ENCODE results near the gene REG3G.

- TF ChIP-seq POLR2AphosphoS5 (IDR thresholded peaks at IDR 0.05) (no peak), CTCF (IDR thresholded peaks at IDR 0.05) (peak in 5 of 6 experiments; percentile 20 to 34 (median 31)), EP300 (IDR thresholded peaks at IDR 0.05) (no peak)
Observed at GRCh38 chr2:78979380-78980151, 45.9 kb upstream of the REG3G start.
